ENCODE results near the gene GRID2IP.
"Not testable (repeated sequence)": the region's sequence is repeated elsewhere in the genome, so short reads cannot be mapped to it uniquely, and the experiment has no call there.

Gene GRID2IP

DNA sequence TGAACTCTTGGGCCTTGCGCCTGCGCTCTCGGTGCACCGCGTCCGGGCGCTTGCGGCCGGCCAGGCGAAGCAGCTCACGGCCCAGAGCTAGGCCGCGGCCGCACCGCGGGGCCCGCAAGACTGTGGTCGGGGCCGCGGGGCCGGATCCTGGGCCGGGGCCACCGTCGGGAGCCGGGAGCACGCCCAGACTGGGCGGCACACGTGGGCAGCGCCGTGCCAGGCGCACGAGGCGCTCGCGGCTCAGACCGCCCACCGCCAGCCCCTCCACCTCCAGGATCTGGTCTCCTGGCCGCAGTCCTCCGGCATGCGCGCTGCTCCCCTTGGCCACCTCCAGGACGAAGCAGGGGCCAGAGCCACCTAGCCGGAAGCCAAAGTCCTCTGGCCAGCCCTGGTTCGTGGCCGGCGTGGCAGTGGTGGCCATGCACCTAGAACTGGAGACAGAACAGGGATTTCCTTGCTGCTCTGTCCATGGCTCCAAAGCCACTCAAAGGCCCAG lies at the start of gene GRID2IP:
Gene GRID2IP, minus strand, starts transcription at position 446 of the 496 bp plus-strand sequence. Its CDS starts 25 bp downstream, at position 421.
- no peak for DNase-seq

DNA sequence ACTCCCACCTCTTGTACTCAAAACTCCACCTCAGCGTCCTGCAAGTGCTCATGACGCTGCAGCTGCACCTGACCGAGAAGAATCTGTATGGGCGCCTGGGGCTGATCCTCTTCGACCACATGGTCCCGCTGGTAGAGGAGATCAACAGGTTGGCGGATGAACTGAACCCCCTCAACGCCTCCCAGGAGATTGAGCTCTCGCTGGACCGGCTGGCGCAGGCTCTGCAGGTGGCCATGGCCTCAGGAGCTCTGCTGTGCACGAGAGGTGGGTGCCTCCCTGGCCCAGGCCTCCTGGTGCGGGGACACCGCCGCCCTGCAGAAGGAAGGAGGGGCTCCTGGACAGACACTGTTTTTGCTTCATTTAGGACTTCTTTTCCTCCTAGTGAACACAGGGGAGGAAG lies 48.8 kb upstream of the GRID2IP start:
- no peak for DNase-seq

DNA sequence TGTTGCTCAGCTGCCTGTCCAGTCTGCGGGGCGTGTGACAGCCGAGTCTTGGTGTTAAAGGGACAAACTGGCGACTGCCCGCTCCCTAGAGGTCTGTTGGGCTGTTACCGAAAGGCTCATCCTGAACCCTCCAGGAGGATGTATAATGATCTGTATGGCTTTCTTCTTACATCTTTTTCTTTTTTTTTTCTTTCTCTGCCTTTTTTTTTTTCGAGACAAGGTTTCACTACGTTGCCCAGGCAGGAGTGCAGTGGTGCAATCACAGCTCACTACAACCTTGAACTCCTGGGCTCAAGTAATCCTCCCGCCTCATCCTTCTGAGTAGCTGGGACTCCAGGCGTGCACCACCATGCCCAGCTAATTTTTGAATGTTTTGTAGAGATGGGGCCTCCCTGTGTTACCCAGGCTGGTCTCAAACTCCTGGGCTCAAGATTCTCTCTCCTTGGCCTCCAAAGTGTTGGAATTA lies 39.4 kb upstream of the GRID2IP start:
- no peak for DNase-seq

GRCh38 chr7:6589829-6590644 lies 38.8 kb upstream of the GRID2IP start, which contains the start of gene INTS15:
TSS of gene INTS15 (plus strand) at chr7:6590021. CDS start at chr7:6590284, 263 bp downstream.
- peak; percentile 76 to 78 for DNase-seq

- DNase-seq, result no peak
Measured at GRCh38 chr7:6589151-6589828, 38.0 kb upstream of the GRID2IP start.

DNA sequence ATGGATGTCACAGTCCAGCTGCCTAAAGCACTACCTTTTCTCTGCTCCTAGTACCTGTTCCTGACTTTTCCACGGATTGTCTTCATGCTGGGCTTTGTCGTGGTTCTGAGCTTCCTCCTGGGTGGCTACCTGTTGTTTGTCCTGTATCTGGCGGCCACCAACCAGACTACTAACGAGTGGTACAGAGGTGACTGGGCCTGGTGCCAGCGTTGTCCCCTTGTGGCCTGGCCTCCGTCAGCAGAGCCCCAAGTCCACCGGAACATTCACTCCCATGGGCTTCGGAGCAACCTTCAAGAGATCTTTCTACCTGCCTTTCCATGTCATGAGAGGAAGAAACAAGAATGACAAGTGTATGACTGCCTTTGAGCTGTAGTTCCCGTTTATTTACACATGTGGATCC lies 37.3 kb upstream of the GRID2IP start:
- no peak for DNase-seq

GRCh38 chr7:6585746-6586432 lies 34.6 kb upstream of the GRID2IP start:
- DNase-seq, result not testable (repeated sequence)

DNA sequence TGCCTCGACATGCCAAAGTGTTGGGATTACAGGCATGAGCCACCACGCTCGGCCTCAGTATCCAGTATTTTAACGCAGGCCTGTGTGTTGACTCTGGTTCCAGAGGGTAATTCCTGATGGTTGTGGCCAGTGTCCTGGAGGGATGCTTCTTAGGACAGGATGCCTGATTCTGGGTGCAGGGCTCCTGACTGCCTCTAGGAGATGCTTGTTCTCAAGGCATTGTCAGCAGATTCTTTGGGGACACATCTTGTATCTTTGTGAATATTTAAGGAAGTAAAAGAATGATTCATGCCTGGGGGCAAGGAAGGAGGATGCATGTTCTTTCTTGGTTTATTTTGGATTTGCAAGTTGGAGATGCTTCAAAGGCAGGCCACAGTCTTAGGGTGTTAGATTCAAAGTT lies 28.2 kb upstream of the GRID2IP start:
- DNase-seq, result no peak

GRCh38 chr7:6578114-6579084 lies 27.1 kb upstream of the GRID2IP start:
- no peak for DNase-seq

GRCh38 chr7:6577369-6578113 lies 26.3 kb upstream of the GRID2IP start, which contains the start of gene ZDHHC4:
TSS of gene ZDHHC4 (plus strand) at chr7:6577454. CDS start at chr7:6580562, 3,108 bp downstream.
- peak; percentile 89 to 92 for DNase-seq

DNA sequence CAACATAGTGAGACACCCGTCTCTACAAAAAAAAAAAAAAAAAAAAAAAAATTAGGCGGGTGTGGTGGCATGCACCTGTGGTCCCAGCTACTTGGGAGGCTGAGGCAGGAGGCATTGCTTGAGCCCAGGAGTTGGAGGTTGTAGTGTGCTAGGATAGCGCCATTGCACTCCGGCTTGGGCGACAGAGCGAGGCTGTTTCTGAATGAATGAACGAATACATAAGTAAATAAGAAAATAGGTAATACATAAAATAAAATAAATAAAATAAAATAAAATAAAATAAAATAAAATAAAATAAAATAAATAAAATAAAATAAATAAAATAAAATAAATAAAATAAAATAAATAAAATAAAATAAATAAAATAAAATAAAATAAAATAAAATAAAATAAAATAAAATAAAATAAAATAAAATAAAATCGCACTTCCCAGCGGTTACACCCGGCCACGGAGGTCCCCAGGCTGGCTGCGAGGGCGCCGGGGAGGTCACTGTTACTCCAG lies 25.7 kb upstream of the GRID2IP start:
- peak in 1 of 2 experiments; percentile 19 for DNase-seq

GRCh38 chr7:6576024-6576866 lies 25.0 kb upstream of the GRID2IP start:
- no peak for DNase-seq

GRCh38 chr7:6575281-6576023 lies 24.2 kb upstream of the GRID2IP start:
- DNase-seq, result no peak

- no peak for DNase-seq
Measured at GRCh38 chr7:6571160-6571779, 20.0 kb upstream of the GRID2IP start.

DNA sequence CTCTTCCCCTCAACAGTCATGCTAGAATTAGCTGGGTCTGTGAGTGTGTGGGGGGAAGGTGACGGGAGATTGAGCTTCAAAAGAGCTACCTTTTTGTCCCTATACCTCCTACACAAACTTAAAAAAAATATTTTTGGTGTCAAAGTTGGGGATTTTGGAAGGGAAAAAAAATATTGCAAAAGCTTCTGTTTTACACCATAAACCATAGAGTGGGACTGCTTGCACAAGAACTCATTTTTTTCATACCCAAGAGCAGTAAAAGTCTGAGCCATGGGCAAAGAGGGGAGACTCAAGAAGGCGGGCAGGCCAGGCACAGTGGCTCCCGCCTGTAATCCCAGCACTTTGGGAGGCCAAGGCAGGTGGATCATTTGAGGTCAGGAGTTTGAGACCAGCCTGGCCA lies 16.6 kb upstream of the GRID2IP start:
- DNase-seq, result no peak

DNA sequence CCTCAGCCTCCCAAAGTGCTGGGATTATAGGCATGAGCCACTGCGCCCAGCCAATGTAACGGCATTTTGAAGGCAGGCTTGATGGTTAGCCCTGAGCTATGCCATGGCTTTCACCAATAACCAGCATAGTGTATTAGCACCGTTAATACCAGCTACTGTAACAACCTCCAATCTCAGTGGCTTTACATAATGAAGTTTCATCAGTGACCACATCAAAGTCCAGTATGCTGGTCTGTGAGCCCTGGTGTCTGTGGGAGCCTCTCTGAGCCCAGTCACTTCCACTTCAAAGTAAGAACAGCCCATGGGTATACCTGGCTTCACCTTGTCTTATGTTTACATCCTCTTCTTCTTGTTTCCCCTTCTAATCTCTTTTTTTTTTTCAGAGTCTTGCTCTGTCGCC lies 14.4 kb upstream of the GRID2IP start:
- DNase-seq, result no peak

GRCh38 chr7:6563936-6564770 lies 12.9 kb upstream of the GRID2IP start:
- DNase-seq, result no peak

DNA sequence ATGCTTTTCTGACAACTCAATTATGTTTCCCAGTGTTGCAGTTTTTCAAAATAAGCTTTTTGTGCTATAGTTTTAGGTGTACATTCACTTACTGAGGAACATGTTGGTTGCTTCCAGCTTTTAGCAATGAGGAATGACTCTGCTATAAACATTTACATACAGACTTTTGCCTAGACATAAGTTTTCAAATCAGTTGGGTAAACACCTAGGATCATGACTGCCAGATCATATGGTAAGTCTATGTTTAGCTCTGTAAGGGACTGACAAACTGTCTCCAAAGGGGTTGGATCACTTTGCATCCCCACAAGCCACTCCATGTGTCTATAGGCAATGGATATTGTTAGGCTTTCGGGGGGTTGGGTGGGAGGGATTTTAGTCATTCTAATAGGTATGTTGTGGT lies 10.8 kb upstream of the GRID2IP start:
- DNase-seq, result no peak

Data from activated CD4-positive, alpha-beta T cell treated with anti-CD3 and anti-CD28 coated beads, Interleukin-2, amount 50 U/mL, for 48 hours (primary cell).